GM19239 (cell line): ENCODE results near the gene H2BK1.

Experiments used
- DNase-seq: peaks from one replicate; pipeline ENCODE4 v3.0.0; 2011; ENCODE audit warnings: low spot score; ENCODE audit not compliant: insufficient read length
- FAIRE-seq: peaks from 2 replicates; lab custom pipeline; 2011; peaks lifted over from hg19 to GRCh38; lab: Jason Lieb, UNC

H2BK1 gene

DNA sequence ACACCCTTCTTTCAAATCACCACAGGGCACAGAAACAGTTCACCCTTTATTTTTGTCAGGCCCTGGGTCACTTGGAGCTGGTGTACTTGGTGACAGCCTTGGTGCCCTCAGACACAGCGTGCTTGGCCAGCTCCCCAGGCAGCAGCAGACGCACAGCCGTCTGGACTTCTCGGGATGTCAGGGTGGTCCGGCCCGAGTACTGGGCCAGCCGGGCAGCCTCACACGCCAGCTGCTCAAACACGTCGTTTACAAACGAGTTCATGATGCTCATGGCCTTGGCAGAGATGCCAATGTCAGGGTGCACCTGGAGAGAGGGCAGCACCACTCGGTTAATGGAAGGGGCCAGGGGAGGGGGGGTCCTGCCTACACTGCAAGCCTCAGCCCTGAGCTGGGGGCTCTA is 2.5 kb downstream of the H2BK1 start:
- FAIRE-seq, result no peak

DNA sequence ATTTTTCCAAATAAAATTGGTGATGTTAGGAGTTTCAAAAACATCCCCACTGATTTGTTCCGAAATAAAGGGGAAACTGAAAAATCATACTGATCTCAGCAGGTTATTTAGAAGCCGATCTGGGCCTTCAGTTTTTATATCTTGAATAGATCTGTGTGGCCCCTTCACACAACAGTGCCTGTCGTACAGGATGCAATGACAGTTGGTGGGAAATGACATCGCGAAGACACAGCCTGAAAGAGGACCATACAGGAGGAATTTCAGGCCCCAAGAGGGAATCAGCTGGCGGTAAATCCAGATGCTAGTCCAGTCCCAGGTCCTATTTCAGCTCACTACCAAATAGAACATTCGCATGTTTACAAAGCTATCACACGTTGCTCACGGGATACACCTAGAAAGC is 3.0 kb downstream of the H2BK1 start:
- FAIRE-seq (no peak), DNase-seq (no peak)

More for the DNA sequence above, 2.5 kb downstream of the H2BK1 start:
- no peak for DNase-seq

DNA sequence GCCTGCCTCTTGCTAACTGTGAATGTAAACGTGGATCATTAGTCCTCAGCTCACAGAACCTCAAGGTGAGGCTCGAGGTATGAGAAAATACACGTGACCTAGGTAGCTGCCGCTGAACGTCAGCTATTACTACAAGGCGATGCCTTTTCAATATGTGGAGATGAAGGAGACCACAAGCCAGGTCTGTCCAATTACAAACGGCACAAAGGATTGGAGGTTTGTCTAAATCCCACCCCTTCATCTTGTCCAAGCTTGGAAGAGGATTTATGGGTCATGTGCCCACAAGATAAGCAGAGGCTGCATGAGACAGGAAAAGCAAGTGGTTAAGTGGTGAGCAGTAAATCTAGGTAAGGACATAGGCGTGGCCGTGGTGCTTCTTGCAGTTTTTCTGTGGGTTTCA is 3.4 kb downstream of the H2BK1 start:
- no peak for FAIRE-seq
- no peak for DNase-seq

DNA sequence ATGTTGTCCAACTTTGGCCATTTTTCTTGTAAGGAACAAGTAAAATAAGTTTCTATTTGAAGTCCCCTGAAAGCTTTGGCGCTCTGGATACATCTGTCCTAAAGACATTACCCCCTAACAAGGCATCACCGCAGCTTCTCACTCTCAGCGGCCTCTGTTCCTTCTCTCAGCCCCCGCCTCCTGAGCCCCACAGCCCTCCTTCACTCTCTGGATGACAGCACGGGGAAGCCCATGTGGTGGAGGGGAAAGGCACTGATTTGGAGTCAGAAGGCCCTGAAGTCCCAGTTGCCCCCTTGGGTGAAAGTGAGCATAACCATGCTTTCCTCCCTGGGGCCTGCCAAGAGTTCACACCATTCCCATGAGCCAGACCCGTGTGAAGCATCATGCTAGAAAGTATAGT is 4.6 kb downstream of the H2BK1 start:
- FAIRE-seq (no peak), DNase-seq (no peak)

DNA sequence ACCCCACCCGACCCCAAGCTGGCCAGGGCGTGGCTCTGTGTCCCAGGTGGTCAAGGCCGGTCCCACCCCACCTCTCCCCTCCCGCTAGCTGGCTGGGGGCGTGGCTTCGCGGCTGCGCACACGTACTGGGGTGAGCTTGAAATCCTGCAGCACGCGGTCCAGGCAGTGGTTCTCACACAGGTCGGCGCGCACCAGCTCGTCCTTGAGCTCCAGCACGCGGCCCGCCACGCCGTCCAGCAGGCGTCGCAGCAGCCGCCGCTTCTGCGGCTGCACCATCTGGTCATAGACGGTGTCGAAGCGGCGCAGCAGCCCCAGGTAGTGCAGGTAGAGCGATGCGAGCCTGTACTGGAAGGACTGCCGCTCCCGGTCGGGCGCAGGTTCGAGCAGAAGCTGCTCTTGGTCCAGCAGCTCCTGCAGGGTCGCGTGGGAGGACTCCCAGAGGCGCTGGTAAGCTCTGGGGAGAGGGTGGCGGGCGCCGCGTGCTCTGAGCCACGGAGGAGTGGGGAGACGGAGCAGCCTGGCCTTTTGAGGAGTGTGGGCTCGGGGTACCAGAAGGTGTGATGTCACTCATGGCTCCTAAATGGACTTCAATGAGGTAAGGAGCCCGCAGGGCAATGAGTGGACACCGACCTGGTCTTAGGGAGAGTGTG is 5.8 kb downstream of the H2BK1 start:
- DNase-seq (no peak), FAIRE-seq (no peak)

DNA sequence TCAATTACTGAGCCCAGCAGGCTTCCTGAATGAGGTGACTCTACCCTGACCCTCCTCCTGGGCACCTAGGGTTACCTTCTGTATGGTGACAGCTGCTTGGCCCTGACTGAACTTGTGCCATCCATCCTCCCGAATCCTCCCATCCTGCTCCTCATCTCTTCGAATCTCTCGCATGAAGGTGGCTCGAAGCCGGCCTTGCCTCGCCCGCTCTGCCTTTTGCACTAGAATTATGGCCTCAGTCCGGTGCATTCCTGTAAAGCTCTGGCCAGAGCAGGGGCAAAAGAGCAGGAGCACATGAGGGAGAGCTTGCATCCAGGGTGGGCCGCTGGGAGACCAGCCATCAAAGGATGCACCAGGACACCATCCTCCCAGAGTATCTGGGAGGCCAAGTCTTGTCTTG is 7.5 kb downstream of the H2BK1 start:
- no peak for DNase-seq
- FAIRE-seq, result no peak

DNA sequence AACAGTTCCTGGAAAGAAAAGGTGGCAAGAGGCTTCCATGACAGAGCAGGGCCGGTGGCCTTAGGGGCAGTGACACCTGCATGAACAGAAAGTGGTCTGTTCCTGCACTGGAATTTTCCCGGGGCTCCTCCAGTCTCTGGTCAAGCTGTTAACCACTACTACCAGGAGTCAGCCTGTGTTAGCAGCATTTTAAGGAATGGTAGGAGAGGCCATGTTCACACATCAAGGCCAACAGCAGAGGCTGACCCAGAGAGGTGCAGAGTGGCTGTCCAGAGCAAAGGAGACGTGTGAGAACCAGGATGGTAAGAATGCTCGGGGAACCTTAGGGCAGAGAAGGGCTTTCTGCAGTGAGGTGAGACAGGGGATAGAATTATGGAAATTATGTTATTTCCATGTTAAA is 8.5 kb downstream of the H2BK1 start:
- no peak for FAIRE-seq
- DNase-seq, result no peak

DNA sequence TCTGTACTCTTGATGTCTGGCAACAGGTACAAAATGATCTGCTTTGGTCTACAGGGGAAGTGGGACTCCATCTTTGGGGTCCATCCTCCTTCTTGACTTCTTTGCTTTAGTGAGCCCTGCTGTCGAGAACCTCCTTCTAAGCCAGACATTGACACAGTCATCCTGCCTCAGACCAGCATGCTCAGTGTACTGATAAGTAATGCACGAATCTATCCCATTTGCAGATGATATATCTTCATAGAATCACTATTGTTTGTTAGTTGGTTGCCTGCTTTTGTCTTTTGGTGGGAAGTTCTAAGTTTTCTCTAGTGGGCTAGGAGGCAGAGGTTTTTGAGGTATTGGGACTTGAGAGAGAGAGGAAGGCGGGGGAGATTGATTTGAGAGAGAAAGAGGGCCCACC is 8.9 kb downstream of the H2BK1 start:
- FAIRE-seq, result no peak
- no peak for DNase-seq

DNA sequence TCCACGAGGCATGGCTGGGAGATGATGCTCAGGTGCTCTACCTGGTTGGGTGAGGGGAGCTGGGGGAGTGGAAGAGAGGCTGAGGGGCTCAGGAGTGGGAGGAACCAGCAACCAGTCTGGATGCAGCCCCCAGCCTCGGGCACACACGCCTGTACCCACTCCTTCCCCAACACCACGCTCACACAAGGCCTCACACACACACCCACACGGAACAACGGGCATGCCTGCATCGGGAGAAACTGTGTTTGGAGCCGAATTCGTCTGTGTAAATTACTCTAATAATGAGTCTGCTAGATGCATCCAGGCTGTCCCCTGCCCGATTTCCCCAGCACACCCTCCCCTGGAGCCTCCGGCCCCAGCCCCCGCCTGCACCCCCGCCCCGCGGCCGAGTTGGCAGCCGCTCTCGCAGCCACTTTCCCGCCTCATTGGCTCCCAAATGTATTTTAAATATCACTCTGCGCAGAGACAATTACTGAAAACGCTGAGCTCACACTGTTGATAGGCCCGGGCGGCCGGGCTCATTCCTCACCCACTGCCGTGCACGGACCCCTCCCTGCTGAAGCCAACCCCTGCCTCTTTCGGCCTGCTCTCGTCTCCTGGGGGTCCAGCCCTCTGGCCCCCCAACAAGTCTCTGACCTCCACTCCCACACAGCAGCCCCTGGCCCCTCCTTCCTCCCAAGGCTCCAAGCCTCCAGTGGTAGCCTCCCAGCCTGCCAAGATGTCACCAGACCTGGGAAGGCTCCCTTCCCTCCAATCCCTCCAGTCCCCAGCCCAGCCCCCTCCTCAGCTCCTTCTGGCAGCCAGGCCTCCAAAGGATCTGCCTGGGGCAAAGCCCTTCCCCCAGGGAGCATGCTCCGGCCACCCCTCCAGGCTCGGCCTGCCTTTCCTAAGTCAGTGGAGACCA is 11.1 kb downstream of the H2BK1 start:
- no peak for DNase-seq
- no peak for FAIRE-seq

DNA sequence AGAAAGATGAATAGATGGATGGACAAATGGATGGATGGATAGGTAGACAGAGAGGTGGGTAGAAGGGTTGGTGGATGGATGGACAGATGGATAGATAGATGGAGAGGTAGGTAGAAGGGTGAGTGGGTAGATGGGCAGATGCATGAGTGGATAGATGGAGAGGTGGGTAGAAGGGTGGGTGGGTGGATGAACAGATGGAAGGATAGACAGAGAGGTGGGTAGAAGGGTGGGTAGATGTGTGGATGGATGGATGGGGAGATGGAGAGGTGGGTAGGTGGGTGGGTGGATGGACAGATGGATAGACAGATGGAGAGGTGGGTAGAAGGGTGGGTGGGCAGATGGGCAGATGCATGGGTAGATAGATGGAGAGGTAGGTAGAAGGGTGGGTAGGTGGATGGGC is 12.4 kb downstream of the H2BK1 start:
- no peak for DNase-seq
- FAIRE-seq, result no peak

DNA sequence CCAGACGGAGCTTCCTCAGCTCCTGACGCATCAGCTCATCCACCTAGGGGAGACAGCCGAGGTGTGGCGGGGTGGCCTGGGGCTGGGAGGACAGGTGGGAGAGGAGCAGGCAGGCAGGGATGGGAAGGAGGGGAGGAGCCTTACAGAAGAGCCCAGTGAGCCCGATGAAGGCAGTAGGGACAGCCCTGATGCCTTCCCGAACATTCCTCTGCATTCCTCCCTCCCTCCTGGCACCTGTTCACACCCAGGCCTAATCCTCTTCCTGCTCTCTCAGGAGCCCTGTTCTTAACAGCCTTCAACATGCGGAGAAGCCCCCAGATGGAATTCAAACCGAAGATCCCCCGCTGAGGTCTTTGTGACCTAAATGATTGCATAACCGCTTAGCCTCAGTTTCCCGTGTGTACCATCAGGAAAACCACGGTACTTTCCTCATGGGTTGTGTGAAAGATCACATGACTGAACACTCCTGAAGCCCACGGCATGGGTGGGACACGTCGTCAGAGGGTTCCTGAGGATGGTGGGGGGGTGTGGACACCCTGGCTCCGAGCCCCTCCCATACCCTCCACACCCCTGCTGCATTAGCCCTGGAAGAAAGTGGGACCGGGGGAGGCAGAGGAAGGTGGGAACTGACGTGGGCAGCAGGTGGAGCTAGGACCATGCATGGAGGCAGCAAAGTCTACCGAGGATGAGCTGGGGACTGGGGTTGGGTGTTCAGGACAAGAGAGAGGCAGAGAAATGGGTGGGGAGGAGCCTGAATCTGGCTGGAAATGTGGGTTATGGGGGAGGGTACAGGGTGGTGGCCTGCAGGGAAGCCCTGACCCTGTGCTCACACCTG is 14.5 kb downstream of the H2BK1 start:
- DNase-seq (no peak), FAIRE-seq (no peak)

DNA sequence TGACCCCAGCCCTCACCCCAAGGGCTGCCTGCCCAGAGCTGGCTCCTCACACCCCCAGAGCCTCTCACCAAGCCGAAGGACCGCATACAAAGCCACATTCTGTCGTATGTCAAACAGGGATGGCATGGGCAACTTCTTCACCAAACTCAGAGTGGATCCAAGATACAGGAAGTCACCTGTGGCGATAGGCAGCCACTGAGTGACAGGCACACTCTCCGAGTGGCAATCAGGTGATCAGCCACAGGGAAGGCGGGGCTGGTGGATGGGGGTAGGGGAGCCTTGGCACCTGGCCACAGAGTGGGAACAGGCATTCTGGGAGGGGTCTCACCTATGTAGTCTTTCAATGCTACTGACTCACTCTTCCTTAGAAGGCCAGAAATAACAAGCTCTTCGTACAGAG is 16.1 kb downstream of the H2BK1 start:
- FAIRE-seq (no peak), DNase-seq (no peak)

DNA sequence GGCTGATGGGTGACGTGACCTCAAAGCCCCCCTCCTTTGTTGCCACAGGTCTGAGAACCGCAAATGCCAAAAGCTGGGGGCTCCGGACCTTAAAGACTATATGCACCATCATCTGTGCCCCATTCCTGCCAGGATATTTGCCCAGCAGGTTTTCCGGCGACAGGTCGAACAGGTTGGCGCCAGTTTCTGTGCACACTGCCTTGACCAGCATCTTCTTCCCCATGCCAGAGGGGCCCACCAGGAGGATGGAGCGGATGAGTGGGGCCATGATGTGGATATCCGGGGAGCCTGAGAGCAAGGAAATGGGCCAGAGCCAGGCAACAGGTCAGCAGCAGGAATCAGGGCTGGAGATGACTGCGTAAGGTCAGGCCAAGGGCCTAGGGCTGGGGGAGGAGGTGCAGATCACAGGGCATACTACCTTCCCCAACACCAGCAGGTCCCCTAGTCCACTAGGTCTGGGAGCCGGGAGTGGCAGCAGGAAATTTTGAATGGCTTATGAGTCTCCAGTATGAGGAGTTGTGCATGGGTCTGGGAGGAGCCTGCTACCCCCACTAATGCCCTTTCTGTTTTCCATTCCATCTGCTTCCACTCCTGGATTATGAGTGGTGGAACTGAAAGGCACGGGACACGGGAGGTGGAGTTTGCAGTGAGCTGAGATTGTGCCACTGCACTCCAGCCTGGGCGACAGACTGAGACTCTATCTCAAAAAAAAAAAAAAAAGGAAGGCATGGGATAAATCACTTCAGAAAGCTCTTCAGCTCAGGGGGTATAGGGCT is 16.9 kb downstream of the H2BK1 start:
- DNase-seq (no peak), FAIRE-seq (no peak)

DNA sequence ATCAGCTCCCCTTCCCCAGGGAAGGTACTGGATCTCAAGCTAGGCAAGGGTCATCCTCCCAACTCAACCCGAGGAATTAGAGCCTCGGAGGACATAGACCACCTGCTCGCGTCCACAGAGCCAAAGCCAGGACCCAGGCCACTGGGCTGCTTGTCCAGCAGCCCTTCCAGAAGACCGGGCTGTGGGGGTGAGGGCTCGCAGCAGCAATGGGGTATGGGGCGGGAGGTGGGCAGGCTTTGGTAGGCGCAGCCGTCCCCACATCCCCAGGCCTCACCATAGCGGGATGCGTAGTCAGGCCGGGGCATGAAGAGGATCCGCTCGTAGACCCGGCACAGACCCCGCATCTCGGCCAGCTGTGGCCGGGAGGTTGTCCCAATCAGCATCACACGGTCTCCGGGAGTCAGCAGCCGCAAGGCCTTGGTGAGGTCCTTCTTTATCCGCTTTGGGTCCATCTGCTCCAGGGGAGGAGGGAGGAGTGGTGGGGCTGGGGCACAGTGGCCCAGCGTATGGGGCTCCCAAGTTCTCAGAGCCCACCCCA is 18.2 kb downstream of the H2BK1 start:
- FAIRE-seq (no peak), DNase-seq (no peak)

DNA sequence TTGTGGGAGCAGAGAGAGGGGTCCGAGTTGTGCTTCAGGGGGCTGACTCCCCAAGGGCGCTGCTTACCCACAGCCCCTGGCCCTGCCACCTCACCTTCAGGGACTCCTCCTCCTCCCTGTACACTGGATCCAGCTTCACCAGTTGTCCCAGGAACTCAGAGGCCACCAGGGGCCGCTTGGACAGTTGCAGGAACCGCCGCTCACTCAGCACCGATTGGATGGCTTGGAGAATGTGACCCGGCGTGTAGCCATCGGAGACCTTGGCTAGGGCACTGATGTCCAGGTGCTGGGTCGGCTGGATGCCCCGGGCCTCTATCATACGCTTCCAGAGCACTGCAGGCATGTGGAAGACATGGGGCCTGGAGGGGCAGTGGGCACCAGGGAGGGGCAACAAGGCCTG is 18.7 kb downstream of the H2BK1 start:
- no peak for DNase-seq
- FAIRE-seq, result no peak

DNA sequence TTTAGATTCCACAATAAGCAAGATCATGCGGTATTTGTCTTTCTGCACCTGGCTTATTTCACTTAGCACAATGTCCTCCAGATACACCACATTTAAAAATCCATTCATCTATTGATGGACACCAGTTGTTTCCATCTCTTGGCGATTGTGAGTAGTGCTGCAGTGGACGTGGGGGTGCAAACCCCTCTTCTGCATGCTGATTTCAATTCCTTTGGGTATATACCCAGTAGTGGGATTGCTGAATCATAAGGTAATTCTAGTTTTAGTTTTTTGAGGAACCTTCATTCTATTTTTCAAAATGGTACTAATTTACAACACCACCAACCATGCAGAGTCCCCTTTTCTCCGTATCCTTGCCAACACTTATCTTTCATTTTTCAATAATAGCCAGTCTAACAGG is 21.2 kb downstream of the H2BK1 start:
- FAIRE-seq (no peak), DNase-seq (no peak)

DNA sequence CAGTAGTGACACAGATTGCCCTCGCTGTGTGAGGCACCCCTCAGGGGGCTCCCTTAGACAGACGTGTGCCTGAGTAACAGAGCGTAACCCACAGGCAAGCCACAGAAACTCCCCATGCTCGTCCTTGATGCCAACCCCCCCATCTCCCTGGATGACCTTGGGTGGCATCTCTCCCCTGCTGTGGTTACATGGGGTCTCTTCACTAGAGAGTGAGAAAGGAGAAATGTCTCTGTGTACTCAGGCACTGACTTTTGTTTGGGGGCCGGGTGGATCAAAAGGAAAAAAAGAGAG is 22.1 kb downstream of the H2BK1 start:
- DNase-seq (no peak), FAIRE-seq (no peak)

DNA sequence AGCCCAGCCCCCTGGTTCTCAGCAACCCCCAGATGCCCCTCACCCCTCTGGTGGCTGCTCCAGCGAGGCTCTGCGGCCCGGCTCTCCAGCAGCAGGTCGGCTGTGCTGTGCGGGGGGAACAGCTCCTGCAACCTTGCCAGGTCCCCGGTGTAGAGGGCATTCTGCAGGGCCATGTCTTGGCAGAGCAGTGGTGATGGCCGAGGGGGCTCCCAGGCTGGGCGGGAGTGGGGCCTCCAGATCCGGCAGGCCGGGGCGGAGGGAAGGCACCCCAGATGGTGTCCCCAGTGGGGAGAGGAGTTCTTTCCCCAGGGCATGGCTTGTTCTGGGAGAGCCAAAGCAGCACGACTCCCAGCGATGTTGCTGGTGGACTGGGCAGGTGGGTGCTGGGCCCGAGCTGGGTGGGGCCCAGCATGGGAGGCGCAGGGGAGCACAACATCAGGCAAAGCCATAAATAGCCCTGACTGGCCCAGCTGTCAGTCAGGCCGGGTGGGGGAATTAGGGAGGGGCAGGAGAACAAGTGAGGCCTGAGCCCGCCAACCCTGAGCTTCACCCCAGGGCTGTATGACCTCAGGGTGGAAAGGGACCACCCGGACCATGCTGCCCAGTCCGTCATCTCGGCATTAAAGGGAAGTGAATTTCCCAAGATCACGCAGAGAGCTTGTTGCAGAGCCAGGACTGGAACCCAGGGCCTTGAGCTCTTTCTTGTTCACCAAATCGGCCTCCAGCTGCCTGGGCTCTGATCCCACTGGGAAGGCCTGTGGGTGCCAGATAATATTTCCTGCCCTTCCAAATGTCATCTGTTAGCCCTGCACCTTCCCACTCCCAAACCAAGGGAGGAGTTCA is 22.7 kb downstream of the H2BK1 start:
- DNase-seq (no peak), FAIRE-seq (no peak)

DNA sequence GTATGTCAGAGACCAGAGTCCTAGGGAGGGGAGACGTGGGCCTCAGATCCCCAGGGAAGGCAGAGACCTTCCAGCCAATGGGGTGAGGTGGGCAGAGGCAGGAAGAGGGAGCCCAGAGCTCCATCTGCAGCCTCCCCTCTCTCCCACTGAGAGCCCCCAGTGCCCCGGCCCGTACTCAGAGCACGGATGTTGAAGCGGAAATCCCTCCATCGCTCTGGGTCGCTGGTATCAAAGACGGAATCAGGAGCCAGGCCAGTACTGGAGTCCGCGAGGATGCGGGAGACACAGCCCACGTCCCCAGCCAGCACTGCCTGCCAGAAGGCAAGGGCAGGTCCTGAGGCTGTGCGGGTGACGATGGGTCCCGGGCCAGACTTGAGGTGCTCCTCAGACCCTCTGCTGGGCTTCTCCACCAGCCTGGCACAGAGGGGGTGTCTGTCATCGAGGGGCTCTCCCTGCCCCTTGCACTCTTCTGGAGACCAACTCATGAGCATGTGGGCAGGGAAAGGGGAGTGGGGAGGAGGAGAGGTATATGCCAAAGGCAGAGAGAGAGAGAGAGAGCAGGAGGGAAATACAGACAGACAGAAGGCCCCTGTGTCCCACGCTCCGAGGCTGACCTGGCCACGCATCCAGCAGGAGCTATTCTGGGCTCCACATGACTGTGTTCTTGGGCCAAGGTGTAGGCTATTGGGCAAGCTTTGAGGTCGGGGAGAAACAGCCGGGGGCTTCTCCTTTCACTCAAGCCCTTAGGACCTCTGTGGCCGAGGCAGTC is 23.5 kb downstream of the H2BK1 start, which contains the start of gene ASB10:
TSS of gene ASB10 (minus strand) at position 611 of the 769 bp plus-strand sequence. CDS start at position 491, 120 bp downstream.
- DNase-seq, result no peak
- no peak for FAIRE-seq
